Breast epithelium (tissue), 4 donors: ENCODE measurements around the gene BTN3A1. TPM values are rescaled to one million over a fixed set of nuclear protein-coding genes. Genes with fewer than 3 reads are reported as not detected.

Experiments
- DNase-seq, 2 donors: peaks; one replicate each; pipeline ENCODE4 v3.0.0-alpha.2; 2019; ENCODE audit warnings: low spot score in 2 of 2
- H3K27ac ChIP-seq, 2 donors: fragments of 200-600 bp; sonication (generic) in 1 of 2; one replicate each; pipeline ENCODE4 v1.5.1; 2016 to 2019; ENCODE audit warnings: mild to moderate bottlenecking in 1 of 2
- H3K27me3 ChIP-seq, 2 donors: fragments of 200-600 bp; sonication (generic) in 1 of 2; one replicate each; pipeline versions ENCODE4 v1.5.1 to v1.6.0; 2017 to 2019; ENCODE audit warnings: control low read depth in 1 of 2, mild to moderate bottlenecking in 1 of 2
- H3K36me3 ChIP-seq: fragments of 200-600 bp; one replicate; pipeline ENCODE4 v1.5.1; 2019
- H3K4me1 ChIP-seq, 2 donors: fragments of 200-600 bp; sonication (generic); one replicate each; pipeline ENCODE4 v1.5.1; 2016 to 2019; ENCODE audit warnings: control low read depth in 1 of 2
- H3K4me3 ChIP-seq, 3 donors: fragments of 200-600 bp; sonication (generic); 1 replicate in 2 of 3; 2 replicates in 1 of 3; pipeline ENCODE4 v1.5.1; 2016 to 2019; ENCODE audit warnings: mild to moderate bottlenecking in 3 of 3, moderate library complexity in 2 of 3
- H3K9me3 ChIP-seq, 2 donors: fragments of 200-600 bp; sonication (generic) in 1 of 2; one replicate each; pipeline ENCODE4 v1.5.1; 2016 to 2019; ENCODE audit warnings: control low read depth in 1 of 2
- POLR2A ChIP-seq: fragments of 450-650 bp; IDR thresholded peaks from one replicate; pipeline ENCODE4 v1.6.1; 2016; ENCODE audit warnings: antibody characterized with exemption, mild to moderate bottlenecking, moderate library complexity
- POLR2AphosphoS5 ChIP-seq, 3 donors: sonication (generic); formaldehyde crosslinking; IDR thresholded peaks; one replicate each; pipeline ENCODE4 v1.6.1; 2017; ENCODE audit warnings: antibody characterized with exemption in 3 of 3
- intact Hi-C: fragments of 100-400 bp; cut with DNase I; formaldehyde crosslinking; loops from one replicate; pipeline ENCODE4 v1.15.1; 2023; ENCODE audit warnings: low total_unique reads
- total RNA-seq, 3 donors: library from RNA; depleted of rRNA; stranded (reverse); fragments of >200 nt; gene quantifications; one replicate each; pipeline ENCODE4 v1.1.0, GENCODE V29; 2016
- TF ChIP-seq, protein P1 (sequence below), 3 donors: fragments of 450-650 bp; IDR thresholded peaks; one replicate each; pipeline ENCODE4 v1.5.1; 2016 to 2017; ENCODE audit warnings: antibody characterized with exemption in 3 of 3, mild to moderate bottlenecking in 3 of 3, moderate library complexity in 3 of 3

BTN3A1 gene
- total RNA-seq, 3 donors from 2014 or later = 9.1 to 23.4 (median 12.8) TPM

DNA sequence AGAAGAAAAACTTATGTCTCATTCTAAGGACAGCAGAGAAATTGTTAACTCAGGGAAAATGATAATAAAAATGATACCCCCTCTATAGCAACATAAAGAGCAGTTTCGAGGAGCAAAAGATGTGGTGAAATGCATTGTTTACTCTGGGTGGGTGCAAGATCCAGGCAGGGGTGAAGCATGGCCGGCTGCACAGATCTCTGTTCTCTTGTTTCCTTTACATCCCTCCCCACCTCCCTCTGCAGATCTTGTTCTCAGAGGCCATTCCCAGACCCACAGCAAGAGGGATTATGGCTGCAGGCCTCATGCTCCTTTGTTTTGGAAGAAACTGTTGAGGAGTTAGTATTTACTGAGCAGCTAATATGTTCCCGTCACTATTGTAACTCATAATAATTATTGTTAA lies 1.8 kb downstream of the BTN3A1 start:
- no peak overlapping the region for H3K4me3 ChIP-seq
- intact Hi-C loops = no loop called here
- DNase-seq = no peak
- no peak overlapping the region for H3K27ac ChIP-seq
- TF ChIP-seq POLR2AphosphoS5 (IDR thresholded peaks at IDR 0.05) = no peak
- TF ChIP-seq, protein P1, sequence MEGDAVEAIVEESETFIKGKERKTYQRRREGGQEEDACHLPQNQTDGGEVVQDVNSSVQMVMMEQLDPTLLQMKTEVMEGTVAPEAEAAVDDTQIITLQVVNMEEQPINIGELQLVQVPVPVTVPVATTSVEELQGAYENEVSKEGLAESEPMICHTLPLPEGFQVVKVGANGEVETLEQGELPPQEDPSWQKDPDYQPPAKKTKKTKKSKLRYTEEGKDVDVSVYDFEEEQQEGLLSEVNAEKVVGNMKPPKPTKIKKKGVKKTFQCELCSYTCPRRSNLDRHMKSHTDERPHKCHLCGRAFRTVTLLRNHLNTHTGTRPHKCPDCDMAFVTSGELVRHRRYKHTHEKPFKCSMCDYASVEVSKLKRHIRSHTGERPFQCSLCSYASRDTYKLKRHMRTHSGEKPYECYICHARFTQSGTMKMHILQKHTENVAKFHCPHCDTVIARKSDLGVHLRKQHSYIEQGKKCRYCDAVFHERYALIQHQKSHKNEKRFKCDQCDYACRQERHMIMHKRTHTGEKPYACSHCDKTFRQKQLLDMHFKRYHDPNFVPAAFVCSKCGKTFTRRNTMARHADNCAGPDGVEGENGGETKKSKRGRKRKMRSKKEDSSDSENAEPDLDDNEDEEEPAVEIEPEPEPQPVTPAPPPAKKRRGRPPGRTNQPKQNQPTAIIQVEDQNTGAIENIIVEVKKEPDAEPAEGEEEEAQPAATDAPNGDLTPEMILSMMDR (IDR thresholded peaks at IDR 0.05) = no peak
- no peak for TF ChIP-seq POLR2A
- H3K9me3 ChIP-seq = no peaks in the 10 kb centered on the region
- no peaks in the 10 kb centered on the region for H3K27me3 ChIP-seq
- H3K4me1 ChIP-seq = peaks cover 0 to 7% of the 10 kb centered on the region in 2 donors
- no peaks in the 10 kb centered on the region for H3K36me3 ChIP-seq

DNA sequence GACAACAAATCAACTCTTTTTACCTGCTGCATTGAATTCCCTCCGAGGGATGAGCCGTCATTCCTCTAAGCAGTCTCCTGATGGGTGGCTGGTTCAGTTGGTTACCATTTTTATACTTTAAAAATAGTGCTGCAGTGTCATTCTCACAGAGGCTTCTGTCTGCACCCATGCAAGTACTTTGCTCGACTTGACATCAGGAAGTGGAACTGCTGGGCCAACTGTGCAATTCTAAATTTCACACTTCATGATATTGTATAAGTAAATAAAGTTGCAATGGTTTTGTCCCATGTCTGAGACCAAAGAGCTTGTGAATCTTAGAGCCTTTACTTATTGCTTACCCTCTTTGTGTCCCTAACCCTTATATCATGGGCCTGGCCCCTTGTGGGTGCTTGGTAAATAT lies 2.5 kb downstream of the BTN3A1 start:
- intact Hi-C loops = no loop called here

DNA sequence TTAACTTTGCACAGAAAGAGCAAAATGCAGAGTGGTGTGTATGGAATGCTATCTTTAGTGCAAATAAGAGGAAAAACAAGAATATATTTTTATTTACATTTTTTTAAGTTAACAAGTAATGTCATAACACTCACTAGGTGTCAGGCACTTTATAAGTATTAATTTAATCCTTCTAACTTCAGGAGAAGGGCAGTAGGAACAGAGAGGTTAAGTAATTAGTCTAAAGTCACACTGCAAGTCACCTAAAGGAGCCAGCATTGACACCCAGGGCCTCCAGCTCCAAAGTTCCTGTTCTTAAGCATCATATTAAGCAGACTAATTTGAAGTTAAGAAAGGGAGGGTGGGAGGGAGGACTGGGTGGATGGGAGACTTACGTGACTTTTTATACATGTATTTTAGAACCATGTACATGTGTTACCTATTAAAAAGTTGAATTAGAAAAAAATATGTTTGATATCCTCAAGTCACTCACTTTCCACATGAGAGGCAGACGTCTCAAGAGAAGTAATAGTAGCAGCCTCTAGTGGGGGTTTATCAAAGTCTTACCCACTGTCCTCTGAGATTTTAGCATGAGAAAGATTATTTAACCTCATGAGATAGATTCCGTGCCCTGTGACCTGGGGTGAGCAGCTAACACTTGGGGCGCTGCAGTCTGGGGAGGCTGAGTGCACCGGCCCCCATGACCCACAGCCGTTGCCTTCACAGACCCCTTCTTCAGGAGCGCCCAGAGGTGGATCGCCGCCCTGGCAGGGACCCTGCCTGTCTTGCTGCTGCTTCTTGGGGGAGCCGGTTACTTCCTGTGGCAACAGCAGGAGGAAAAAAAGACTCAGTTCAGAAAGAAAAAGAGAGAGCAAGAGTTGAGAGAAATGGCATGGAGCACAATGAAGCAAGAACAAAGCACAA lies 7.0 kb downstream of the BTN3A1 start:
- no peaks in the 10 kb centered on the region for H3K9me3 ChIP-seq
- no peak for DNase-seq
- intact Hi-C loops = no loop called here
- no peaks in the 10 kb centered on the region for H3K27me3 ChIP-seq
- H3K4me3 ChIP-seq = no peak overlapping the region
- H3K27ac ChIP-seq = no peak overlapping the region
- no peaks in the 10 kb centered on the region for H3K36me3 ChIP-seq
- H3K4me1 ChIP-seq = no peaks in the 10 kb centered on the region
- TF ChIP-seq POLR2A (no peak), POLR2AphosphoS5 (IDR thresholded peaks at IDR 0.05) (no peak)
- TF ChIP-seq, protein P1 (IDR thresholded peaks at IDR 0.05) = no peak

More for the DNA sequence above, 2.5 kb downstream of the BTN3A1 start:
- DNase-seq = no peak
- H3K9me3 ChIP-seq = no peaks in the 10 kb centered on the region
- TF ChIP-seq POLR2A (no peak), POLR2AphosphoS5 (IDR thresholded peaks at IDR 0.05) (no peak)
- TF ChIP-seq, protein P1 (IDR thresholded peaks at IDR 0.05) = no peak
- H3K4me3 ChIP-seq = no peak overlapping the region
- no peaks in the 10 kb centered on the region for H3K36me3 ChIP-seq
- H3K4me1 ChIP-seq = peaks cover 0 to 7% of the 10 kb centered on the region in 2 donors
- H3K27me3 ChIP-seq = no peaks in the 10 kb centered on the region
- no peak overlapping the region for H3K27ac ChIP-seq

DNA sequence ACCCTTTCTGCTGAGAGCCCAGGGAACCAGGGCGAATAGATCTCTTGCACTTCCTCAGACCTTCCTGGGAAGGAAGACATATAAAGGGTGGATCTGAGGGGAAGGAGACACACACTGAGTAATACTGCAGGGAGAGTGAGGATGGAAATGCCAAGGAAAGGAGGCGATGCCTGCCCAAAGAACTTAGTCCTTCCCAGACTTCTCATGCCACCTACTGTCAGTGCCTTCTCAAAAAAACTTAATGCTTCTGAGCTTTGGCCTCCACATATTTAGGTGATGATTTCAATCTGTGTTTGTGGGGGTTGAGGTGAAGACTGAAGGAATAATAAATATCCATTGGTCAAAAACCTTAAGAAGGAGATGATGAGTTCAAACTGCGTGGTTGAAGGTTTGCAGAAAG lies 9.7 kb downstream of the BTN3A1 start:
- intact Hi-C loops = no loop called here
- no peaks in the 10 kb centered on the region for H3K9me3 ChIP-seq
- no peak overlapping the region for H3K27ac ChIP-seq
- no peaks in the 10 kb centered on the region for H3K4me1 ChIP-seq
- no peak overlapping the region for H3K4me3 ChIP-seq
- H3K36me3 ChIP-seq = no peaks in the 10 kb centered on the region
- no peaks in the 10 kb centered on the region for H3K27me3 ChIP-seq
- TF ChIP-seq, protein P1 (IDR thresholded peaks at IDR 0.05) = no peak
- no peak for TF ChIP-seq POLR2AphosphoS5 (IDR thresholded peaks at IDR 0.05)
- TF ChIP-seq POLR2A = no peak
- DNase-seq = no peak

DNA sequence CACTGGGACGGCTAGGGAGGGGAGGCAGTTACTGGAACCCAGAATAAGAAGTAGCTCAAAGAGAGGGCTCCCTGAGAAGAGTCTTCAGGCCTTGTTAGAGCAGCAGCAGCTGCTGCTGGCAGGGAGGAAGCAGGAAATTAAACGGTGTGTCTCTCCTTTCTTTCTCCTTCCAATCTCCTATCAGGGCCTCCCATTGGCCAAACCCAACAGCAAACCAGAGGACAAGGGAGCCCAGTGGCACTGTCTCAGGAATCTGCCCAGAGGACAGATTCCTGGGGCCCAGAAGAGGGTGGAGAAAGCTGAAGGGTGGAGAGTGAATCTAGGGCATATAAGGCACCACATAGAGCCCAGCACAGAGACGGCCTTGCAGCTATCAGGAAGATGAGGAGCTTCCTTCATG lies 10.2 kb downstream of the BTN3A1 start:
- Histone ChIP-seq H3K4me3 (no peak overlapping the region), H3K27ac (no peak overlapping the region), H3K36me3 (no peaks in the 10 kb centered on the region), H3K9me3 (no peaks in the 10 kb centered on the region), H3K4me1 (no peaks in the 10 kb centered on the region), H3K27me3 (no peaks in the 10 kb centered on the region)
- no peak for DNase-seq
- TF ChIP-seq, protein P1 (IDR thresholded peaks at IDR 0.05) = no peak
- TF ChIP-seq POLR2A = no peak
- no peak for TF ChIP-seq POLR2AphosphoS5 (IDR thresholded peaks at IDR 0.05)
- intact Hi-C loops = no loop called here
